PC-3 (cell line): ENCODE measurements around the gene TMED1.

ENCODE experiments used
- CTCF ChIP-seq: fragments of 300-600 bp; sonication (generic); conservative IDR thresholded peaks from 2 replicates; pipeline ENCODE4 v1.5.1; 2017; ENCODE audit warnings: antibody characterized with exemption, low read depth, mild to moderate bottlenecking, low read length
- EZH2 ChIP-seq: fragments of 300-600 bp; sonication (generic); IDR thresholded peaks from one replicate; pipeline ENCODE4 v1.6.1; 2017; ENCODE audit warnings: antibody characterized with exemption, mild to moderate bottlenecking, low read length; ENCODE audit not compliant: unreplicated experiment
- EZH2phosphoT487 ChIP-seq: fragments of 300-600 bp; sonication (generic); IDR thresholded peaks from 2 replicates; pipeline ENCODE4 v1.6.1; 2018; ENCODE audit warnings: mild to moderate bottlenecking, antibody characterized with exemption, low read length, borderline replicate concordance

- TF ChIP-seq CTCF (no peak), EZH2 (no peak), EZH2phosphoT487 (no peak)
Observed at GRCh38 chr19:10805065-10805757, 30.8 kb downstream of the TMED1 start.
